H1 (cell line): ENCODE results near the gene SFRP5. TPM values are rescaled to one million over a fixed set of nuclear protein-coding genes. Genes with fewer than 3 reads are reported as not detected.
A peak's percentile ranks its signal among the peaks of the same experiment; 100 is the strongest.

Experiments
- CTCF ChIA-PET: fragments of 300-600 bp; sonication (Branson Sonifier 250); formaldehyde crosslinking; loops from one replicate; lab custom pipeline; 2021; ENCODE audit not compliant: partially characterized antibody; lab: Charles Lee
- POLR2A ChIA-PET: fragments of 300-600 bp; sonication (Branson Sonifier 250); formaldehyde crosslinking; loops from one replicate; lab custom pipeline; 2021; ENCODE audit warnings: inconsistent platforms; ENCODE audit not compliant: partially characterized antibody; lab: Charles Lee
- DNase-seq, 2 experiments: peaks; one replicate each; pipeline versions ENCODE4 v3.0.0 to v3.0.0-alpha.2; 2010 to 2022; ENCODE audit warnings: low spot score in 2 of 2, low read depth in 1 of 2, mixed read lengths in 1 of 2
- FAIRE-seq: peaks from 2 replicates; lab custom pipeline; 2011; peaks lifted over from hg19 to GRCh38; lab: Jason Lieb, UNC
- H2AFZ ChIP-seq: 2 replicates; pipeline ENCODE4 v1.8.1; 2012; ENCODE audit warnings: low read length, inconsistent platforms
- H2AK5ac ChIP-seq: 2 replicates; pipeline ENCODE4 v1.6.1; 2013; ENCODE audit warnings: low read depth, low read length
- H2BK120ac ChIP-seq: replicated peaks from 2 replicates; pipeline ENCODE3; 2013; ENCODE audit warnings: low read depth, low read length, inconsistent platforms
- H2BK12ac ChIP-seq: 2 replicates; pipeline ENCODE4 v1.6.1; 2013; ENCODE audit warnings: low read depth, low read length
- H2BK15ac ChIP-seq: 2 replicates; pipeline ENCODE4 v1.6.1; 2013; ENCODE audit warnings: low read length
- H2BK20ac ChIP-seq: 2 replicates; pipeline ENCODE4 v1.6.1; 2013; ENCODE audit warnings: low read length
- H2BK5ac ChIP-seq: 2 replicates; pipeline ENCODE4 v1.6.1; 2013; ENCODE audit warnings: low read depth, low read length
- H3K14ac ChIP-seq: 2 replicates; pipeline ENCODE4 v1.6.1; 2013; ENCODE audit warnings: inconsistent platforms; ENCODE audit not compliant: insufficient read length
- H3K18ac ChIP-seq: 2 replicates; pipeline ENCODE4 v1.6.1; 2013; ENCODE audit warnings: low read length; ENCODE audit errors: extremely low read depth
- H3K23ac ChIP-seq: 2 replicates; pipeline ENCODE4 v1.6.1; 2013; ENCODE audit warnings: inconsistent platforms; ENCODE audit not compliant: insufficient read length
- H3K23me2 ChIP-seq: 2 replicates; pipeline ENCODE4 v1.6.1; 2013; ENCODE audit warnings: low read depth, low read length
- H3K27ac ChIP-seq: 2 replicates; pipeline ENCODE4 v1.6.1; 2011; ENCODE audit warnings: low read depth, low read length, inconsistent platforms
- H3K27me3 ChIP-seq, 4 experiments: replicated peaks in 1 of 4; 1 replicate in 1 of 4; 2 replicates in 3 of 4; pipeline versions ENCODE4 v1.6.1 to v1.8.1; 2011 to 2013; ENCODE audit warnings: low read length in 3 of 4, mild to moderate bottlenecking in 3 of 4, inconsistent platforms in 2 of 4, mixed read lengths in 2 of 4, moderate library complexity in 1 of 4; ENCODE audit not compliant: control insufficient read depth in 3 of 4, insufficient read depth in 3 of 4; ENCODE audit errors: extremely low read depth in 1 of 4
- H3K36me3 ChIP-seq, 4 experiments: 2 replicates each; pipeline versions ENCODE4 v1.6.1 to v1.8.1; 2011 to 2013; ENCODE audit warnings: mild to moderate bottlenecking in 4 of 4, low read length in 3 of 4, moderate library complexity in 2 of 4, control low read depth in 1 of 4, inconsistent platforms in 1 of 4; ENCODE audit not compliant: insufficient read depth in 4 of 4, control insufficient read depth in 2 of 4
- H3K4ac ChIP-seq: replicated peaks from 2 replicates; pipeline ENCODE3; 2013; ENCODE audit warnings: low read length, low read depth, mixed read lengths, inconsistent platforms; ENCODE audit not compliant: insufficient read length
- H3K4me1 ChIP-seq, 4 experiments: replicated peaks in 1 of 4; 1 replicate in 1 of 4; 2 replicates in 3 of 4; pipeline versions ENCODE4 v1.6.1 to v1.8.1; 2011 to 2013; ENCODE audit warnings: low read length in 3 of 4, inconsistent platforms in 2 of 4, mixed read lengths in 1 of 4; ENCODE audit not compliant: insufficient read depth in 4 of 4, control insufficient read depth in 3 of 4
- H3K4me2 ChIP-seq, 2 experiments: 2 replicates each; pipeline versions ENCODE4 v1.6.1 to v1.8.1; 2011 to 2013; ENCODE audit warnings: low read depth in 2 of 2, low read length in 2 of 2, control low read depth in 1 of 2, inconsistent platforms in 1 of 2, mild to moderate bottlenecking in 1 of 2; ENCODE audit not compliant: insufficient read depth in 1 of 2
- H3K4me3 ChIP-seq, 4 experiments: fragments of 200-600, 300-600 bp in 1 of 4; sonication (generic), shearing (Covaris generic), sonication (Bioruptor Twin) in 1 of 4; 2 replicates each; pipeline versions ENCODE4 v1.5.1 to v1.8.1; 2011 to 2016; ENCODE audit warnings: low read length in 4 of 4, low read depth in 3 of 4, control low read depth in 2 of 4, inconsistent platforms in 2 of 4, mild to moderate bottlenecking in 2 of 4, mixed read lengths in 1 of 4, moderate library complexity in 1 of 4; ENCODE audit not compliant: insufficient read depth in 2 of 4; ENCODE audit errors: extremely low read depth in 1 of 4
- H3K56ac ChIP-seq: replicated peaks from 2 replicates; pipeline ENCODE3; 2013; ENCODE audit warnings: low read depth, mild to moderate bottlenecking, mixed read lengths, low read length, inconsistent platforms; ENCODE audit not compliant: insufficient read length
- H3K79me1 ChIP-seq: 2 replicates; pipeline ENCODE4 v1.6.1; 2013; ENCODE audit warnings: low read depth, low read length, control low read depth
- H3K79me2 ChIP-seq, 2 experiments: 2 replicates each; pipeline versions ENCODE4 v1.6.1 to v1.8.1; 2012 to 2013; ENCODE audit warnings: low read length in 2 of 2, mild to moderate bottlenecking in 2 of 2, inconsistent platforms in 1 of 2; ENCODE audit not compliant: insufficient read depth in 2 of 2, control insufficient read depth in 1 of 2
- H3K9ac ChIP-seq, 4 experiments: replicated peaks in 1 of 4; 1 replicate in 1 of 4; 2 replicates in 3 of 4; pipeline versions ENCODE4 v1.6.1 to v1.8.1; 2011 to 2013; ENCODE audit warnings: low read depth in 3 of 4, low read length in 3 of 4, control low read depth in 2 of 4, mild to moderate bottlenecking in 2 of 4, moderate library complexity in 2 of 4, inconsistent platforms in 1 of 4; ENCODE audit errors: extremely low read depth in 1 of 4
- H3K9me3 ChIP-seq, 2 experiments: 2 replicates each; pipeline versions ENCODE4 v1.6.1 to v1.8.1; 2012 to 2013; ENCODE audit warnings: mild to moderate bottlenecking in 2 of 2, moderate library complexity in 2 of 2, control low read depth in 1 of 2, inconsistent platforms in 1 of 2, low read depth in 1 of 2, low read length in 1 of 2, mixed read lengths in 1 of 2; ENCODE audit not compliant: insufficient read depth in 2 of 2
- H4K20me1 ChIP-seq, 2 experiments: replicated peaks in 1 of 2; 2 replicates each; pipeline versions ENCODE3 to v1.8.1; 2011 to 2013; ENCODE audit warnings: inconsistent platforms in 2 of 2, low read length in 2 of 2, mild to moderate bottlenecking in 1 of 2; ENCODE audit not compliant: insufficient read depth in 2 of 2, control insufficient read depth in 1 of 2
- H4K5ac ChIP-seq: 2 replicates; pipeline ENCODE4 v1.6.1; 2013; ENCODE audit warnings: low read length, low read depth, mixed read lengths, inconsistent platforms; ENCODE audit not compliant: insufficient read length
- H4K8ac ChIP-seq: 2 replicates; pipeline ENCODE4 v1.8.0; 2013; ENCODE audit warnings: mild to moderate bottlenecking, moderate library complexity, low read length, inconsistent platforms; ENCODE audit not compliant: insufficient read depth; ENCODE audit errors: extremely low read depth
- H4K91ac ChIP-seq: replicated peaks from 2 replicates; pipeline ENCODE3; 2013; ENCODE audit warnings: low read length, mixed read lengths, inconsistent platforms; ENCODE audit not compliant: insufficient read length
- BACH1 ChIP-seq: IDR thresholded peaks from 2 replicates; pipeline ENCODE4 v1.6.1; 2012; ENCODE audit warnings: low read length, improper control_type of control experiment
- BCL11A ChIP-seq, 2 experiments: IDR thresholded peaks; one replicate each; pipeline ENCODE4 v1.6.1; 2011; ENCODE audit warnings: low read depth in 2 of 2, low read length in 2 of 2, mild to moderate bottlenecking in 2 of 2
- CREB1 ChIP-seq: IDR thresholded peaks from 2 replicates; pipeline ENCODE4 v1.6.1; 2012; ENCODE audit warnings: inconsistent platforms
- FOSL1 ChIP-seq: IDR thresholded peaks from 2 replicates; pipeline ENCODE4 v1.6.1; 2011; ENCODE audit warnings: mild to moderate bottlenecking, low read depth, low read length, moderate library complexity; ENCODE audit not compliant: insufficient read depth
- GTF2F1 ChIP-seq: IDR thresholded peaks from 2 replicates; pipeline ENCODE4 v1.6.1; 2012; ENCODE audit warnings: low read depth, low read length, improper control_type of control experiment, borderline replicate concordance
- POLR2AphosphoS5 ChIP-seq: IDR thresholded peaks from 2 replicates; pipeline ENCODE4 v1.6.1; 2011; ENCODE audit warnings: low read depth, low read length
- SIN3A ChIP-seq, 2 experiments: IDR thresholded peaks in 1 of 2; conservative IDR thresholded peaks in 1 of 2; 2 replicates each; pipeline ENCODE4 v1.6.1; 2011 to 2012; ENCODE audit warnings: low read length in 2 of 2, improper control_type of control experiment in 1 of 2, low read depth in 1 of 2, mild to moderate bottlenecking in 1 of 2
- WGBS, 2 experiments: shearing (Covaris generic) in 1 of 2; methylation state at CpG; one replicate each; pipeline versions ENCODE4 v1.1.6 to v1.1.7; 2013 to 2015; ENCODE audit warnings: low lambda C conversion rate in 2 of 2, mixed read lengths in 2 of 2, inconsistent platforms in 1 of 2, low coverage in 1 of 2, missing lambda C conversion rate in 1 of 2; ENCODE audit not compliant: insufficient replicate concordance in 2 of 2, insufficient coverage in 1 of 2, insufficient read length in 1 of 2; ENCODE audit errors: extremely low coverage in 1 of 2, missing lambda C conversion rate in 1 of 2; 5-methylcytosine and 5-hydroxymethylcytosine counted together
- polyA plus RNA-seq, 7 experiments: library from polyadenylated mRNA; depleted of rRNA in 3 of 7; stranded (reverse) in 5 of 7; unstranded in 2 of 7; fragments of >200 nt in 5 of 7; fragments of 200-250 nt in 2 of 7; gene quantifications; 1 replicate in 5 of 7; 2 replicates in 1 of 7; 4 replicates in 1 of 7; pipeline versions ENCODE4 v1.2.1 to v1.2.3, GENCODE V29; 2011 to 2013; ENCODE audit warnings: missing spikeins in 2 of 7, mixed read lengths in 2 of 7
- total RNA-seq: library from RNA; stranded (reverse); fragmentation: NEBNext Ultra II Directional; extraction: Animal tissue kit (Norgen Biotek cat#: 25700); gene quantifications from 2 replicates; pipeline ENCODE4 v1.2.1, GENCODE V29; 2021

Gene SFRP5
- total and polyA plus RNA-seq, 2 of the 8 experiments (the other 6 are each of a cell fraction or from before 2014, with no cell fraction given): 3.9 to 5.9 TPM

DNA sequence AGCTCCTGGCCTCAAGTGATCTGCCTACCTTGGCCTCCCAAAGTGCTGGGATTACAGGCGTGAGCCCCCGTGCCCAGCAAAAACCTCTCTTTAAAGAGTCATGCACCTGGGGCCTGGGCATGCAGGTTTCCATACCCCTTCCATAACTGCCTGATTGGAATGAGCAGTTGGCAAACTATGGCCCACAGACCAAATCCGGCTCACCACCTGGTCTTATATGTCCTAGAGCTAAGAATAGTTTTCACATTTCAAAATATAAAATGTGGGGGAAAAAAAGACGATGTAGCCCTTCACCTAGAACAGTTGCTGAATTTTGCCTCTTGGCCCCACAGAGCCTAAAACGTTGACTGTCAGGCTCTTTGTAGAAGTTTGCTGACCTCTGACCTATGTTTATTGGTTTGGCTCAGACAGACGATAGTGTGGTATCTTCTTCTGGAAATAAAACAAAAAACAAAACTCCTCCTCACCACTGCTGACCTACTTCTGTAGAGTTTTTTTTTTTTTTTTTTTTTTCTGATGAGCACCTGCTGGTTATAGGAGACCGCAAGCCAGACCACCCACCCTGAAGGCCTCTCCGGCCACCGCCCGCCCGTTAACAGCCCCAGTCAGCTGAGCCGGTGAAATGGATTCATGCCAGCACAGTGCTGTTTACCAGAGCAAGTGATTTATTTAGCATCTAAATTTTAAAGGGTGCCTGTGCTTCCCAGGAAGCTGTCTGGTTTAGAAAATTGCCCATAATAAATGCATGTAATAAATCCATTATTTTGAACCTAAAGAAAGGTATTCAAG, 33.5 kb upstream of the SFRP5 start:
- Histone ChIP-seq H3K79me1 (no peaks in the 10 kb centered on the region), H3K23me2 (no peaks in the 10 kb centered on the region), H4K5ac (no peak overlapping the region), H2BK120ac (no peak overlapping the region), H2BK12ac (no peak overlapping the region), H3K14ac (no peak overlapping the region), H4K91ac (no peak overlapping the region), H3K4me2 (peak overlapping the region; percentile 6 to 11; a peak in 1 of 4 replicates), H3K4me1 (peaks cover 0 to 7% (median 1%) of the 10 kb centered on the region in 4 experiments; a peak in 2 of 7 replicates), H4K20me1 (no peaks in the 10 kb centered on the region), H2BK5ac (no peak overlapping the region), H4K8ac (no peak overlapping the region; the same call in 1 of the 2 replicates), H3K9me3 (no peaks in the 10 kb centered on the region), H3K36me3 (no peaks in the 10 kb centered on the region), H3K9ac (no peak overlapping the region), H3K4ac (no peak overlapping the region), H3K23ac (no peak overlapping the region), H2AFZ (no peak overlapping the region), H2BK20ac (no peak overlapping the region), H3K18ac (no peak overlapping the region), H3K56ac (no peak overlapping the region), H3K4me3 (no peak overlapping the region), H3K79me2 (no peaks in the 10 kb centered on the region), H2AK5ac (no peak overlapping the region), H3K27ac (no peak overlapping the region), H2BK15ac (no peak overlapping the region), H3K27me3 (no peaks in the 10 kb centered on the region)
- ChIA-PET POLR2A (interaction anchor here (1.0 kb wide), 1 partner anchor 34 kb away, joined by 3 read pairs; the partner anchor contains the start of gene SFRP5), CTCF (interaction anchor here (0.6 to 5.3 kb wide), 5 partner anchors 10 to 287 kb away, joined by 3 to 50 read pairs (median 3); no protein-coding TSS in a partner anchor)
- FAIRE-seq: no peak
- TF ChIP-seq POLR2AphosphoS5 (no peak), BACH1 (no peak), FOSL1 (no peak), BCL11A (IDR thresholded peaks at IDR 0.05; ENCODE audit: low read depth in 2 of 2, low read length in 2 of 2) (no peak), SIN3A (conservative IDR thresholded peaks at IDR 0.05 in 1 of 2, IDR thresholded peaks at IDR 0.05 in 1 of 2; ENCODE audit: low read depth in 1 of 2, low read length in 2 of 2) (no peak), CREB1 (no peak), GTF2F1 (no peak)
- 74% methylated on average over 12 of the region's 12 CpGs; no CpG with 5 or more reads in 1 of the 2 experiments for WGBS, 2 experiments
- no peak for DNase-seq
